H1 (cell line): ENCODE measurements around the gene TXNDC16. TPM values are rescaled to one million over a fixed set of nuclear protein-coding genes. Genes with fewer than 3 reads are reported as not detected.

ENCODE experiments used
- CTCF ChIA-PET: fragments of 300-600 bp; sonication (Branson Sonifier 250); formaldehyde crosslinking; loops from one replicate; lab custom pipeline; 2021; ENCODE audit not compliant: partially characterized antibody; lab: Charles Lee
- POLR2A ChIA-PET: fragments of 300-600 bp; sonication (Branson Sonifier 250); formaldehyde crosslinking; loops from one replicate; lab custom pipeline; 2021; ENCODE audit warnings: inconsistent platforms; ENCODE audit not compliant: partially characterized antibody; lab: Charles Lee
- DNase-seq, 2 experiments: peaks; one replicate each; pipeline versions ENCODE4 v3.0.0 to v3.0.0-alpha.2; 2010 to 2022; ENCODE audit warnings: low spot score in 2 of 2, low read depth in 1 of 2, mixed read lengths in 1 of 2
- FAIRE-seq: peaks from 2 replicates; lab custom pipeline; 2011; peaks lifted over from hg19 to GRCh38; lab: Jason Lieb, UNC
- H2AFZ ChIP-seq: 2 replicates; pipeline ENCODE4 v1.8.1; 2012; ENCODE audit warnings: low read length, inconsistent platforms
- H2AK5ac ChIP-seq: 2 replicates; pipeline ENCODE4 v1.6.1; 2013; ENCODE audit warnings: low read depth, low read length
- H2BK120ac ChIP-seq: replicated peaks from 2 replicates; pipeline ENCODE3; 2013; ENCODE audit warnings: low read depth, low read length, inconsistent platforms
- H2BK12ac ChIP-seq: 2 replicates; pipeline ENCODE4 v1.6.1; 2013; ENCODE audit warnings: low read depth, low read length
- H2BK15ac ChIP-seq: 2 replicates; pipeline ENCODE4 v1.6.1; 2013; ENCODE audit warnings: low read length
- H2BK20ac ChIP-seq: 2 replicates; pipeline ENCODE4 v1.6.1; 2013; ENCODE audit warnings: low read length
- H2BK5ac ChIP-seq: 2 replicates; pipeline ENCODE4 v1.6.1; 2013; ENCODE audit warnings: low read depth, low read length
- H3K14ac ChIP-seq: 2 replicates; pipeline ENCODE4 v1.6.1; 2013; ENCODE audit warnings: inconsistent platforms; ENCODE audit not compliant: insufficient read length
- H3K18ac ChIP-seq: 2 replicates; pipeline ENCODE4 v1.6.1; 2013; ENCODE audit warnings: low read length; ENCODE audit errors: extremely low read depth
- H3K23ac ChIP-seq: 2 replicates; pipeline ENCODE4 v1.6.1; 2013; ENCODE audit warnings: inconsistent platforms; ENCODE audit not compliant: insufficient read length
- H3K23me2 ChIP-seq: 2 replicates; pipeline ENCODE4 v1.6.1; 2013; ENCODE audit warnings: low read depth, low read length
- H3K27ac ChIP-seq: 2 replicates; pipeline ENCODE4 v1.6.1; 2011; ENCODE audit warnings: low read depth, low read length, inconsistent platforms
- H3K27me3 ChIP-seq, 4 experiments: replicated peaks in 1 of 4; 1 replicate in 1 of 4; 2 replicates in 3 of 4; pipeline versions ENCODE4 v1.6.1 to v1.8.1; 2011 to 2013; ENCODE audit warnings: low read length in 3 of 4, mild to moderate bottlenecking in 3 of 4, inconsistent platforms in 2 of 4, mixed read lengths in 2 of 4, moderate library complexity in 1 of 4; ENCODE audit not compliant: control insufficient read depth in 3 of 4, insufficient read depth in 3 of 4; ENCODE audit errors: extremely low read depth in 1 of 4
- H3K36me3 ChIP-seq, 4 experiments: 2 replicates each; pipeline versions ENCODE4 v1.6.1 to v1.8.1; 2011 to 2013; ENCODE audit warnings: mild to moderate bottlenecking in 4 of 4, low read length in 3 of 4, moderate library complexity in 2 of 4, control low read depth in 1 of 4, inconsistent platforms in 1 of 4; ENCODE audit not compliant: insufficient read depth in 4 of 4, control insufficient read depth in 2 of 4
- H3K4ac ChIP-seq: replicated peaks from 2 replicates; pipeline ENCODE3; 2013; ENCODE audit warnings: low read length, low read depth, mixed read lengths, inconsistent platforms; ENCODE audit not compliant: insufficient read length
- H3K4me1 ChIP-seq, 4 experiments: replicated peaks in 1 of 4; 1 replicate in 1 of 4; 2 replicates in 3 of 4; pipeline versions ENCODE4 v1.6.1 to v1.8.1; 2011 to 2013; ENCODE audit warnings: low read length in 3 of 4, inconsistent platforms in 2 of 4, mixed read lengths in 1 of 4; ENCODE audit not compliant: insufficient read depth in 4 of 4, control insufficient read depth in 3 of 4
- H3K4me2 ChIP-seq, 2 experiments: 2 replicates each; pipeline versions ENCODE4 v1.6.1 to v1.8.1; 2011 to 2013; ENCODE audit warnings: low read depth in 2 of 2, low read length in 2 of 2, control low read depth in 1 of 2, inconsistent platforms in 1 of 2, mild to moderate bottlenecking in 1 of 2; ENCODE audit not compliant: insufficient read depth in 1 of 2
- H3K4me3 ChIP-seq, 4 experiments: fragments of 200-600, 300-600 bp in 1 of 4; sonication (generic), shearing (Covaris generic), sonication (Bioruptor Twin) in 1 of 4; 2 replicates each; pipeline versions ENCODE4 v1.5.1 to v1.8.1; 2011 to 2016; ENCODE audit warnings: low read length in 4 of 4, low read depth in 3 of 4, control low read depth in 2 of 4, inconsistent platforms in 2 of 4, mild to moderate bottlenecking in 2 of 4, mixed read lengths in 1 of 4, moderate library complexity in 1 of 4; ENCODE audit not compliant: insufficient read depth in 2 of 4; ENCODE audit errors: extremely low read depth in 1 of 4
- H3K56ac ChIP-seq: replicated peaks from 2 replicates; pipeline ENCODE3; 2013; ENCODE audit warnings: low read depth, mild to moderate bottlenecking, mixed read lengths, low read length, inconsistent platforms; ENCODE audit not compliant: insufficient read length
- H3K79me1 ChIP-seq: 2 replicates; pipeline ENCODE4 v1.6.1; 2013; ENCODE audit warnings: low read depth, low read length, control low read depth
- H3K79me2 ChIP-seq, 2 experiments: 2 replicates each; pipeline versions ENCODE4 v1.6.1 to v1.8.1; 2012 to 2013; ENCODE audit warnings: low read length in 2 of 2, mild to moderate bottlenecking in 2 of 2, inconsistent platforms in 1 of 2; ENCODE audit not compliant: insufficient read depth in 2 of 2, control insufficient read depth in 1 of 2
- H3K9ac ChIP-seq, 4 experiments: replicated peaks in 1 of 4; 1 replicate in 1 of 4; 2 replicates in 3 of 4; pipeline versions ENCODE4 v1.6.1 to v1.8.1; 2011 to 2013; ENCODE audit warnings: low read depth in 3 of 4, low read length in 3 of 4, control low read depth in 2 of 4, mild to moderate bottlenecking in 2 of 4, moderate library complexity in 2 of 4, inconsistent platforms in 1 of 4; ENCODE audit errors: extremely low read depth in 1 of 4
- H3K9me3 ChIP-seq, 2 experiments: 2 replicates each; pipeline versions ENCODE4 v1.6.1 to v1.8.1; 2012 to 2013; ENCODE audit warnings: mild to moderate bottlenecking in 2 of 2, moderate library complexity in 2 of 2, control low read depth in 1 of 2, inconsistent platforms in 1 of 2, low read depth in 1 of 2, low read length in 1 of 2, mixed read lengths in 1 of 2; ENCODE audit not compliant: insufficient read depth in 2 of 2
- H4K20me1 ChIP-seq, 2 experiments: replicated peaks in 1 of 2; 2 replicates each; pipeline versions ENCODE3 to v1.8.1; 2011 to 2013; ENCODE audit warnings: inconsistent platforms in 2 of 2, low read length in 2 of 2, mild to moderate bottlenecking in 1 of 2; ENCODE audit not compliant: insufficient read depth in 2 of 2, control insufficient read depth in 1 of 2
- H4K5ac ChIP-seq: 2 replicates; pipeline ENCODE4 v1.6.1; 2013; ENCODE audit warnings: low read length, low read depth, mixed read lengths, inconsistent platforms; ENCODE audit not compliant: insufficient read length
- H4K8ac ChIP-seq: 2 replicates; pipeline ENCODE4 v1.8.0; 2013; ENCODE audit warnings: mild to moderate bottlenecking, moderate library complexity, low read length, inconsistent platforms; ENCODE audit not compliant: insufficient read depth; ENCODE audit errors: extremely low read depth
- H4K91ac ChIP-seq: replicated peaks from 2 replicates; pipeline ENCODE3; 2013; ENCODE audit warnings: low read length, mixed read lengths, inconsistent platforms; ENCODE audit not compliant: insufficient read length
- CBX8 ChIP-seq: fragments of 300-800, 300-1000 bp; sonication (generic); IDR thresholded peaks from 2 replicates; pipeline ENCODE4 v1.7.1; 2016; ENCODE audit warnings: low read depth, low read length, borderline replicate concordance
- CHD1 ChIP-seq: IDR thresholded peaks from 2 replicates; pipeline ENCODE4 v1.6.1; 2012; ENCODE audit warnings: low read depth, low read length, improper control_type of control experiment
- E2F6 ChIP-seq: IDR thresholded peaks from 2 replicates; pipeline ENCODE4 v1.6.1; 2012; ENCODE audit warnings: inconsistent platforms
- FOSL1 ChIP-seq: IDR thresholded peaks from 2 replicates; pipeline ENCODE4 v1.6.1; 2011; ENCODE audit warnings: mild to moderate bottlenecking, low read depth, low read length, moderate library complexity; ENCODE audit not compliant: insufficient read depth
- JUN ChIP-seq: IDR thresholded peaks from 2 replicates; pipeline ENCODE4 v1.6.1; 2011; ENCODE audit warnings: low read depth, mild to moderate bottlenecking, improper control_type of control experiment, low read length
- NRF1 ChIP-seq: IDR thresholded peaks from 2 replicates; pipeline ENCODE4 v1.6.1; 2011; ENCODE audit warnings: mild to moderate bottlenecking, low read depth, low read length, improper control_type of control experiment
- POLR2AphosphoS5 ChIP-seq: IDR thresholded peaks from 2 replicates; pipeline ENCODE4 v1.6.1; 2011; ENCODE audit warnings: low read depth, low read length
- RAD21 ChIP-seq, 2 experiments: IDR thresholded peaks in 1 of 2; conservative IDR thresholded peaks in 1 of 2; 2 replicates each; pipeline ENCODE4 v1.6.1; 2011; ENCODE audit warnings: low read depth in 2 of 2, low read length in 2 of 2, improper control_type of control experiment in 1 of 2, inconsistent platforms in 1 of 2, mild to moderate bottlenecking in 1 of 2, moderate library complexity in 1 of 2
- RNF2 ChIP-seq: fragments of 200-900, 300-1000 bp; sonication (generic); IDR thresholded peaks from 2 replicates; pipeline ENCODE4 v1.7.1; 2016; ENCODE audit warnings: borderline replicate concordance, low read depth, mild to moderate bottlenecking, antibody characterized with exemption, low read length; ENCODE audit not compliant: poor library complexity, severe bottlenecking; ENCODE audit errors: missing control alignments
- TAF7 ChIP-seq: optimal IDR thresholded peaks from 2 replicates; pipeline ENCODE3; 2011; ENCODE audit warnings: low read depth, mild to moderate bottlenecking, inconsistent platforms, low read length, moderate library complexity, borderline replicate concordance
- USF2 ChIP-seq: IDR thresholded peaks from 2 replicates; pipeline ENCODE4 v1.6.1; 2011; ENCODE audit warnings: low read length, improper control_type of control experiment
- WGBS, 2 experiments: shearing (Covaris generic) in 1 of 2; methylation state at CpG; one replicate each; pipeline versions ENCODE4 v1.1.6 to v1.1.7; 2013 to 2015; ENCODE audit warnings: low lambda C conversion rate in 2 of 2, mixed read lengths in 2 of 2, inconsistent platforms in 1 of 2, low coverage in 1 of 2, missing lambda C conversion rate in 1 of 2; ENCODE audit not compliant: insufficient replicate concordance in 2 of 2, insufficient coverage in 1 of 2, insufficient read length in 1 of 2; ENCODE audit errors: extremely low coverage in 1 of 2, missing lambda C conversion rate in 1 of 2; 5-methylcytosine and 5-hydroxymethylcytosine counted together
- polyA plus RNA-seq, 7 experiments: library from polyadenylated mRNA; depleted of rRNA in 3 of 7; stranded (reverse) in 5 of 7; unstranded in 2 of 7; fragments of >200 nt in 5 of 7; fragments of 200-250 nt in 2 of 7; gene quantifications; 1 replicate in 5 of 7; 2 replicates in 1 of 7; 4 replicates in 1 of 7; pipeline versions ENCODE4 v1.2.1 to v1.2.3, GENCODE V29; 2011 to 2013; ENCODE audit warnings: missing spikeins in 2 of 7, mixed read lengths in 2 of 7
- total RNA-seq: library from RNA; stranded (reverse); fragmentation: NEBNext Ultra II Directional; extraction: Animal tissue kit (Norgen Biotek cat#: 25700); gene quantifications from 2 replicates; pipeline ENCODE4 v1.2.1, GENCODE V29; 2021

Gene TXNDC16
- total and polyA plus RNA-seq, 2 of the 8 experiments (the other 6 are each of a cell fraction or from before 2014, with no cell fraction given) = 6.7 to 14.3 TPM

GRCh38 chr14:52400846-52401245 is 151.5 kb downstream of the TXNDC16 start:
- DNase-seq (no peak), FAIRE-seq (no peak)
- Histone ChIP-seq H4K8ac (no peak overlapping the region), H3K4me1 (no peaks in the 10 kb centered on the region), H3K18ac (no peak overlapping the region), H2BK5ac (no peak overlapping the region), H2AK5ac (no peak overlapping the region), H3K27me3 (no peaks in the 10 kb centered on the region), H3K79me2 (no peaks in the 10 kb centered on the region), H3K56ac (no peak overlapping the region), H2BK120ac (no peak overlapping the region), H3K4me2 (no peak overlapping the region), H3K14ac (no peak overlapping the region), H3K27ac (no peak overlapping the region), H3K4ac (no peak overlapping the region), H3K23ac (no peak overlapping the region), H3K79me1 (no peaks in the 10 kb centered on the region), H2BK12ac (no peak overlapping the region), H4K5ac (no peak overlapping the region), H3K4me3 (no peak overlapping the region), H3K9me3 (no peaks in the 10 kb centered on the region), H4K20me1 (no peaks in the 10 kb centered on the region), H2BK15ac (no peak overlapping the region), H2BK20ac (no peak overlapping the region), H2AFZ (no peak overlapping the region), H3K23me2 (peaks cover 2% of the 10 kb centered on the region; the same call in 1 of the 2 replicates), H3K9ac (no peak overlapping the region), H3K36me3 (no peaks in the 10 kb centered on the region), H4K91ac (no peak overlapping the region)
- POLR2A ChIA-PET = no interaction called here
- WGBS, 2 experiments = 62% methylated on average over 3 of the region's 3 CpGs; no CpG with 5 or more reads in 1 of the 2 experiments
- CTCF ChIA-PET = interaction anchor here (0.9 to 1.8 kb wide), 8 partner anchors 9 to 113 kb away, joined by 3 to 9 read pairs (median 4); no protein-coding TSS in a partner anchor
- TF ChIP-seq POLR2AphosphoS5 (no peak), RAD21 (IDR thresholded peaks at IDR 0.05 in 1 of 2, conservative IDR thresholded peaks at IDR 0.05 in 1 of 2; ENCODE audit: low read depth in 2 of 2, low read length in 2 of 2) (no peak), JUN (no peak), NRF1 (no peak), TAF7 (no peak), E2F6 (no peak), USF2 (no peak), RNF2 (no peak), FOSL1 (no peak), CBX8 (no peak), CHD1 (no peak)
